ENCODE data around the gene OGFOD1.

GRCh38 chr16:56525236-56525635 is 73.9 kb downstream of the OGFOD1 start:
- TF ChIP-seq CTCF (conservative IDR thresholded peaks at IDR 0.05; ENCODE audit: low read depth in 2 of 2) (no peak), POLR2AphosphoS5 (IDR thresholded peaks at IDR 0.05; ENCODE audit: low read depth) (no peak), EZH2 (IDR thresholded peaks at IDR 0.05; ENCODE audit: low read depth, unreplicated experiment) (no peak), ZNF331 (CRISPR knock-in tag; IDR thresholded peaks at IDR 0.05; ENCODE audit: low read depth) (no peak), REST (IDR thresholded peaks at IDR 0.05; ENCODE audit: unreplicated experiment) (no peak), ETS1 (IDR thresholded peaks at IDR 0.05) (no peak), EZH2phosphoT487 (IDR thresholded peaks at IDR 0.05; ENCODE audit: unreplicated experiment) (no peak), JUNB (IDR thresholded peaks at IDR 0.05; ENCODE audit: unreplicated experiment) (no peak), CREB1 (CRISPR knock-in tag; IDR thresholded peaks at IDR 0.05; ENCODE audit: low read depth) (no peak), NANOG (IDR thresholded peaks at IDR 0.05; ENCODE audit: borderline replicate concordance) (no peak), ZNF462 (CRISPR knock-in tag; IDR thresholded peaks at IDR 0.05) (no peak)
